Erythroblast (primary cell): ENCODE results near the gene GPR15LG.

ENCODE experiments used
- DNase-seq, 2 experiments: peaks; one replicate each; lab custom pipeline; 2025; lab: John Stamatoyannopoulos, UW
- GATA1 ChIP-seq: IDR thresholded peaks from 2 replicates; pipeline ENCODE4 v1.6.1; 2011; ENCODE audit warnings: low read depth, mild to moderate bottlenecking, control low read depth, low read length, moderate library complexity
- POLR2A ChIP-seq: IDR thresholded peaks from 2 replicates; pipeline ENCODE4 v1.6.1; 2011; ENCODE audit warnings: mild to moderate bottlenecking, low read length

The GPR15LG gene

DNA sequence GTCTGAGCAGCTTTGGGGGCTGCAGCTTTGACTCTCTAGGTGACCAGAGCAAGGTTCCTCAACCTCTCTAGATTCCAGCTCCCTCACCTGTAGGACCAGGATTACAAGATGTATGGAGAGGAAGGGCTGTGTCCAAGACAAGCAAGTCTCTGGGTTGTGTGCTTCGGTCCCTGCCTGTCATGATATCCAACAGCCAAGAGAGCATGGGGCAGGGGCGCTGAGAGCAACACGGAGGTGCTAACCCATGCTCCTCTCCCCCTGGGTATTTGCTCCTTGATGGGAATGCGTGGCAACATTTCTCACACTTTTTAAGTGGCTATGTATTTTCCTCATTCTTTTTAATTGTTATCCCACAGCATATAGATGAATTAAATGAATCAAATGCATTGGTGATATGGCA is 31.0 kb downstream of the GPR15LG start:
- no peak for DNase-seq
- no peak for TF ChIP-seq GATA1

DNA sequence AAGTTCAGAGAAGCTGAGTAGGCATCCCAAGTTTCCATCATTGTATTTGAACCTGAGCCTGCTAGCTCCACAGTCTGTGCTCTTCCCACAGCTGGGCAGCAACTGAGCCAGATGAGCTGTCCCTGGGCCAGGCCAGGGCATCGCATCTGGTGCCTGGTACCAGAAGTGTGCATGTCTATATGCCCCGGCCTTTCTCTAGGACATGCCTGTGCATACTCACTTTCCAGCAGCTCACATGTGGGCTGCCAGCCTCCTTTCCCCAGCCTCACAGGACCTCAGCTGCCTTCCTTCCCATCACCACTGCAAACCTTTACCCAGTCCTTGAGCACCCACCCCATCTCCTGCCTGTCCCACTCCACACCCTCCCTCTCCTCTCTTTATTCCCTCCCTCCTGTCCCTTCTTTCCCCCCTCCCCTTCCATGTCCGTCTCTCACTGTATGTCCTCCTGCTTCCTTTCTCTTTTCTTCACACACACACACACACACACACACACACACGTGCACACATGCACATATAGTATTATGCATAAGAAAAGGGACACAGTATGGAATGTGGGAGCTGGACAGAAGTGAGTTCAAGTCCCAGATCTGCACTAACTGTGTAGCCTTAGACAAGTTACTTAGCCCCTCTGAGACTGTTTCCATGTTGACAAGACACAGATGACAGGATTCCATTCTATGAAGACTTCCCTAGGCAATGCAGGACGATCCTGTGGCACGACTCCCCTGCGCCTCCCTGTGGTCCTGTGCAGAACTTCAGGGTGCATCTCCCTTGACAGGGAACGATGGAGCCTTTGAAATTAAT is 31.6 kb downstream of the GPR15LG start:
- TF ChIP-seq GATA1, result no peak
- no peak for TF ChIP-seq POLR2A
- peak; percentile 56 to 70 for DNase-seq

DNA sequence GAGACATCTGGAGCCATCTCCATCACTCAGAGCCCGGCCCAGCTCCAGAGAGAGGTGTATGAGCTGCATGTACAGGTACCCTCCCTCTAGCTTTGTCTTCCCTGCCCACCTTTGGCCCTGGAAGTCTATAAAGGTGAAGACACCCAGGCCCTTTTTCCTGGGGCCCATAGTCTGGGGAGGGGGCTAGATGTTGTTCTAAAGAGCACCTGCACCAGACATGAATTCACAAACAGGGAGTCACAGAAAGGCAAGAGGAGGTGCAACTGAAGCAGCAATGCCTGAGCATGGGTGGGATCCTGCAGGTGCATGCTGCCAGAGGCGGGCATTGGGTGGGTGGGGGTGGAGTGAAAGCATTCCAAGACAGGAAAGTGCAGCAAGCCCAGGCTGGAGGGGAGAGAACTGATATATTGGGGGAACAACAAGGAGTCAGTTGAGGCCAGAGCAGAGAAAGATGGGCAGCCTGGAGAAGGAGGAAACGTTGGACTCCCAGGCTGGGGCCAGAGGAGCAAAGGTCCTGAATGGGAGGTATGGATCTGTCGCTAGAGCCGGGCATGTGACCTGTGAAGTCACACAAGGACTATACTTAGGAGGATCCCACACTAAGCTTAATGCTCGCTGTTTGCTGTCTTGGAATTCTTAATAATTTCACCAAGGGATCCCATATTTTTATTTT is 32.4 kb downstream of the GPR15LG start:
- no peak for TF ChIP-seq POLR2A
- TF ChIP-seq GATA1, result no peak
- no peak for DNase-seq

DNA sequence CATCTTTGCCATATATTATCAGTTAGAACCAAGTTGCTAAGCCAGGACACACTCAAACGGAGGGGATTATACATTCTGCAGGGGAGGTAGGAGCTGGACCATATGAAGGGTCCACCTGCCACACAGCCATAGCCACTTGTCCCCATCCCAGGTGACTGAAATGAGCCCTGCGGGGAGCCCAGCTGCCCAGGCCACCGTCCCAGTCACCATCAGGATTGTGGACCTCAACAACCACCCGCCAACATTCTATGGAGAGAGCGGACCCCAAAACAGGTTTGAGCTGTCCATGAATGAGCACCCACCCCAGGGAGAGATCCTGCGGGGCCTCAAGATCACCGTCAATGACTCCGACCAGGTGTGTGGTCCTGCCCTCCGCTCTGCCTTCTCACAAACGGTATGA is 34.4 kb downstream of the GPR15LG start:
- DNase-seq, result no peak
- TF ChIP-seq GATA1 (no peak), POLR2A (no peak)

DNA sequence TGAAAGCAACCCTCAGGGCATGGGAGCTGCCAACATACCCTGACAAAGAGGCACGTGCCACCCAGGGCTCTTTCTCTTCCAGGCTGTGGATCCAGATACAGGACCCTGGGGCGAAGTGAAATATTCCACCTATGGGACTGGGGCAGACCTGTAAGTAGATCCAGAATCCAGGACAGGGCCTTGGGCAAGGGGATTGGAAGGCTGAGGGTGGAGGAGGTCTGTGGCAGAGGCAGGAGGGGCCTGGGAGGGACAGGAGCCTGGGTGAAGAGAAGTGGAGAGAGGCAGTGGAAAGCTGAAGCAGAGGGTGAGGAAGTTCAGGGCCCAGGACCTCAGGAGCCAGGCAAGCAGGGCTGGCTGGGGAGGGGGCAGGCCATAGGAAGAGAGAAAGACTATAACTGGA is 38.0 kb downstream of the GPR15LG start:
- DNase-seq, result no peak
- no peak for TF ChIP-seq POLR2A
- TF ChIP-seq GATA1, result no peak

DNA sequence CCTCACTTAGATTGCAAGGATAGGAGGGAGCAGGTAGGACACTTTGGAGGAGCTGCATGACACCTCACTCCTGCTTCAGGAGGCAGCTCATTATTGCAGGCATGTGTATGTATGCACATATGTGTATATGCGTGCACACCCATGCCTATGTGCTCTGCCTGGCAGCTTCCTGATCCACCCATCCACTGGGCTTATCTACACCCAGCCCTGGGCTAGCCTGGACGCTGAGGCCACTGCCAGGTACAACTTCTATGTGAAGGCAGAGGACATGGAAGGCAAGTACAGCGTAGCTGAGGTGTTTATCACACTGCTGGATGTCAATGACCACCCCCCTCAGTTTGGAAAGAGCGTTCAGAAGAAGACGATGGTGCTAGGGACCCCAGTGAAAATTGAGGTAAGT is 38.4 kb downstream of the GPR15LG start:
- DNase-seq, result no peak
- TF ChIP-seq POLR2A, result no peak
- TF ChIP-seq GATA1, result no peak

DNA sequence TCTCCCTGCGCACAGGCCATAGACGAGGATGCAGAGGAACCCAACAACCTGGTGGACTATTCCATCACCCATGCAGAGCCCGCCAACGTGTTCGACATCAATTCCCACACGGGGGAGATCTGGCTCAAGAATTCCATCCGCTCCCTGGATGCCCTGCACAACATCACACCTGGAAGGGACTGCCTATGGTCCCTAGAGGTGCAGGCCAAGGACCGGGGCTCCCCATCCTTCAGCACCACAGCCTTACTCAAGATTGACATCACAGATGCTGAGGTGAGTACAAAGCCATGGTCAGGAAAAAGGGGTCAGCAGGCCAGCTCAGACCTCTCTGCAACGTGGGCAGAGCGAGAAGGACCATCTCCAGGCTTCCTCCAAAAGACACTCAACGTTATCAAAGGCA is 39.5 kb downstream of the GPR15LG start:
- no peak for DNase-seq
- TF ChIP-seq POLR2A (no peak), GATA1 (no peak)

DNA sequence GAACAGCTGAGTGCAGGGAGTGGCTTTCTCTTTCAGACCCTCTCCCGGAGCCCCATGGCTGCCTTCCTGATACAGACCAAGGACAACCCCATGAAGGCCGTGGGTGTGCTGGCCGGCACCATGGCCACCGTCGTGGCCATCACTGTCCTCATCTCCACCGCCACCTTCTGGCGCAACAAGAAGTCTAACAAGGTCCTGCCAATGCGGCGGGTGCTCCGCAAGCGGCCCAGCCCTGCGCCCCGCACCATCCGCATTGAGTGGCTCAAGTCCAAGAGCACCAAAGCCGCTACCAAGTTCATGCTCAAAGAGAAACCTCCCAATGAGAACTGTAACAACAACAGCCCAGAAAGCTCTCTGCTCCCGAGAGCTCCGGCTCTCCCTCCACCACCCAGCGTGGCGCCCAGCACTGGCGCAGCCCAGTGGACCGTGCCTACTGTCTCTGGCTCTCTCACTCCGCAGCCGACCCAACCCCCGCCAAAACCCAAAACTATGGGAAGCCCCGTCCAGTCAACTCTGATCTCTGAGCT is 40.5 kb downstream of the GPR15LG start:
- no peak for DNase-seq
- no peak for TF ChIP-seq GATA1
- no peak for TF ChIP-seq POLR2A

DNA sequence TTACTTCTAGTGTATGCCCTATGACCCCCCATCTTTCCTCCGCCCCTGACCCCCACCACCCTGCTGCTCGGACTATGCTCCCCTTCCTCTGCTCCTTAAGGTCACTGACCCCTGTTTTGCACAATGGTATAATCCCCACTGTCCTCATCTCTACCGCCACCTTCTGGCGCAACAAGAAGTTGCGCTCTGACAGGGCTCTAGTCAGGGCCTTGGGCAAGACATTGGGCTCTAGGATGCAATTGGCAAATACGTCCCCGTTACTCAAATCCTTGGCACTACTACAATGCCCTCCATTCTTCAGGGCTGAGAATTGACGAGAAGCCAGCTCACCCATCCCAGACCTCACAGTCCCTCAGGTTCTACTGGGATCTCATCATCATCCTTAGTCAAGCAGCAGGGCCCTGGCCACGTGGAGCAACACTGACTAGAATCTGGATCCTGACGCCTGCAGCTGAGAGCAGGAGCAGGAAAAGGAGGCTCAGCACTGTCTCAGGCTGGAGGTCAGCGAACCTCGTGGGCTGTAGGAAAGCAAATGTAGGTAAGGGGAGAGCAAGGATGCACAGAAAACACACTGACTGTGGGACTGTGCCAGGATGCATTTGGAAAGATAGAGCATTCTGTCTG is 41.1 kb downstream of the GPR15LG start:
- DNase-seq, result peak; percentile 46 to 55
- TF ChIP-seq GATA1 (no peak), POLR2A (no peak)

DNA sequence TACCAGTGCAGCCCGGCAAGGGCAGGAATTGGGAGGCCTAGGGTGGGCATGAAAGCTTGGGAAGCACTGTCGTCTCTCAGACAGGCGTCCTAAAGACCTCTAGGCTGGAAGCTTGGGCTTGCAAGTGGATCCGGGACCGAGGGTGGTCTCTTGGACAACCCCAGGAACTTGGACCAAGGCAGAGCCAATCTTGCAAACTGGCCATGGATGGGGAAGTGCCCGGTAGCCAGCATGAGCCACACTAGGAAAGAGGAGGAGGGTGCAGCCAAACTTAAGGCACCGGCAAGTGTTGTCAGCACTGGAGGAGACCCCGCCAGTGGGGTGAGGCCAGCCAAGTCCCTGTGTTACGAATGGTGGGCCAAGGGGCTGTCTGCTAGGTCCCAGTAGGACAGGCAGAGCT is 43.2 kb downstream of the GPR15LG start:
- TF ChIP-seq POLR2A (no peak), GATA1 (no peak)
- no peak for DNase-seq

DNA sequence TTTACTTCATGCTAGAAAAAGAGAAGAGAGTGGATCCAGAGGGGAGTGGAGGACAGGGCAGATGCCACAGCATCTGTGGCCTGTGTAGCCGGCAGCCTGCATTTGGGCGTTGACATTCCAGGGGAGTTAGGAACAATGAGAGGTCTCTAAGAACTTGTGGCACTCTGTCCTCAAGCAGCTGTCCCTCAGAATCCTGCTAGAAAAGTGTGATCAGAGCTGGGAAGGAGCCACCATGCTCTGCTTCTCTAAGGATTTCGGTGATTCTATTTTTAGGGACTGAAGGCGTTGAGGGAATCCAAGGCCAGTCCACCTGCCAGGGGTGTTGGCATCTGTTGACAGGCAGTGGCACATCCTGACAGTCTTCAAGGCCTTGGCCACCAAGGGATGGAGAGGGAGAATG is 44.1 kb downstream of the GPR15LG start:
- no peak for DNase-seq
- no peak for TF ChIP-seq GATA1
- no peak for TF ChIP-seq POLR2A

DNA sequence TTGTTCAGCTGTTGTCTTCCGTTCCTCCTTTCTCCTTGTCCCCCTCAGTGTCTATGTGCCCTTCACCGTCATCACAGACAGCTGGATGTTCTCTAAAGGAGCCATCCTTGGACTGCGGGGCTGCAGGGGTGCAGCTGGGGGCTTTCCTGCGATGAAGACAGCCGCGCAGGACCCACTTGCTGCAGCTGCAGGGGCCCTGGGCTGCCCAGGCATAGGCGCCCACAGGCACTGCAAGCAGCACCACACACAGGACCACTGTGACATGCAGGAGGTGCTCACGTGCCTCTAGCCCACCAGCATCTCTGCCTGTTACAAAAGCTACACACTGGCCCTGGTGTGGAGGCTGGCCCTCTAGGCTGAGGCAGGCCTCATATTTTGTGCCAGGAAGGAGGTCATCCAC is 48.3 kb downstream of the GPR15LG start:
- no peak for TF ChIP-seq POLR2A
- no peak for DNase-seq

DNA sequence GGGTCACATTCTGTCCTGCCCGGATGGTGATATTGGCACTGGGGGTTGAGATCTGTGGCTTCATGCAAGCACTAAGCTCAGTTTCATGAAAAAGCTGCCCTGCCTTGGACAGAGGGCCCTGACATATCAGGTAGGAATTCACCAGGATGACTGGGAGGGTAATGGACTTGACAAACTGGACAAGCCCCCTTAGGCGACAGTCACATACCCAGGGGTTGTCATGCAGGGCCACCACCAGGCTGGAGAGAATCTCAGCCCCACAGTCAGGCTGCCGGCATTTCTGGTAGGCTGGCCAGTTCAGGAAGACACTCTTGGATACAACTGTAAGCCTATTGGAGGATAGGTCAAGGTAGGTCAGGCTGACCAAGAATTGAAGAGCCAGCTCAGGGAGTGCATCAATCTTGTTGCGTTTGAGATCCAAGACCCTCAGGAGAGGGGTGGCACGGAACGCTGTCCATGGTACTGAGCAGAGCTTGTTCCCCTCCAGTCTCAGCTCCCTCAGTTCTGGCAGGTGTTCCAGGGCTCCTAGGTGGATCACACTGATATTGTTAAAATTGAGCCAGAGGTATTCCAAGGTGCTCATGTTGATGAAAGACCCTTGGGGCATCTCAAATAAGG is 50.9 kb downstream of the GPR15LG start:
- no peak for DNase-seq
- no peak for TF ChIP-seq GATA1
- TF ChIP-seq POLR2A, result no peak

DNA sequence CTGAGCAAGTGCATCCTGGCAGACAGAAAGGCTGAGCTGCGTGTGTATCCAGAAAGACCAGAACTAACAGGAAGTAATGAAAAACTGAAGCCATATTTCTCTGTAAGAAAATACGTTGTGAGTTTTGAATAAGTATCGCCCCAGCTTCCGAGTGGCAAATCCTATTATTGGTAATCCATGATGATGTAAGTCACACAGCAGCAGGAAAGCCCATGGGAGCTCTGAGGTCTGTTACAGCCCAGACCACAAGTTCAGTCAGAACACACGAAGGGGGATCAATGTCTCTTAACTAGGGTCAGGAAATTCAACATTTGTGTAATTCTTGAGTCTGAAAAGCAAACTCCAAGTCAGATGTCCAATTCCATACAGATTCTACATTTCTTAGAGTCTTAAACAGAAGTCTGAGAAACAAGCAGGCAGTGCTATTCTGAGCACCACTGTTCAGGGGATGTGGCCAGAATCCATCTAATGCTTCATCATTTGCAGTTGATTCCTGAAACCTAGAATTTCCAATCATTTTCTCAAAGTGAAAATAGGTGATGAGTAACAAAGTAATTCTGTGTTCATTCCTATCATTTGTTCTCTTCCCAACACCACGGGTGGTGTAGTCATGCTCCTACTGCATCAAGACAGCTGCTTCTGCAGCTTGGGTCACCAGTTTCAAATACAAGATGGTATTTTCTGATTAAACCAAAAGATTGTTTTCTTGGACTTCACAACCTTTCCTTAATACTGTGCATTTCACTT is 52.0 kb downstream of the GPR15LG start, which contains the start of gene LRIT2:
TSS of gene LRIT2 (minus strand) at position 118 of the 747 bp plus-strand sequence. CDS start at position 94, 24 bp downstream.
- no peak for DNase-seq
- TF ChIP-seq GATA1 (no peak), POLR2A (no peak)
